ENCODE results near the gene VAT1L.
"Not testable (repeated sequence)": the region's sequence is repeated elsewhere in the genome, so short reads cannot be mapped to it uniquely, and the experiment has no call there.

Gene VAT1L

DNA sequence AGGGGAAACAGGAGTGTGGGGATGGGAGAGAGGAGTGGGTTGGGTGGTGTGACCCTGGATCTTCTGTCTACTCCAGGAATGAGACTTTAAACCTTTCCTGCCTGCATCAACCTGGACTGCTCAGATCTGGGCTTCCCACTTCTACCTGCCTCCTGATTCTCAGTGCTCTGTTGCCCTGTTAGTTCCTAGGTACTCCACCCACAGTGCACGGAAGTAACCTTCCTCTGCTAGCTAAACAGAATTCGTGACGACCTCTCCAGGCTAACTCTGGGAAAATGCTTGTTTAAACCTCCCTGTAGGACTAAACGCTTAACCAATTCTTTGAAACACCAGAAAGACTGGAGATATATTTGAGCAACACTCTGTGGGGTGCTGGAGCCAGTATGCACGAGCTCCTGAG, 150.5 kb downstream of the VAT1L start:
- Mint-ChIP-seq H3K36me3 (ENCODE audit: low read depth) (no peaks in the 10 kb centered on the region), H3K4me3 (no peak overlapping the region), H3K27me3 (ENCODE audit: low read depth) (peaks cover 4% of the 10 kb centered on the region), H3K9me3 (peaks cover 2% of the 10 kb centered on the region), H3K4me1 (no peaks in the 10 kb centered on the region), H3K27ac (no peak overlapping the region)
- TF ChIP-seq, protein P1, sequence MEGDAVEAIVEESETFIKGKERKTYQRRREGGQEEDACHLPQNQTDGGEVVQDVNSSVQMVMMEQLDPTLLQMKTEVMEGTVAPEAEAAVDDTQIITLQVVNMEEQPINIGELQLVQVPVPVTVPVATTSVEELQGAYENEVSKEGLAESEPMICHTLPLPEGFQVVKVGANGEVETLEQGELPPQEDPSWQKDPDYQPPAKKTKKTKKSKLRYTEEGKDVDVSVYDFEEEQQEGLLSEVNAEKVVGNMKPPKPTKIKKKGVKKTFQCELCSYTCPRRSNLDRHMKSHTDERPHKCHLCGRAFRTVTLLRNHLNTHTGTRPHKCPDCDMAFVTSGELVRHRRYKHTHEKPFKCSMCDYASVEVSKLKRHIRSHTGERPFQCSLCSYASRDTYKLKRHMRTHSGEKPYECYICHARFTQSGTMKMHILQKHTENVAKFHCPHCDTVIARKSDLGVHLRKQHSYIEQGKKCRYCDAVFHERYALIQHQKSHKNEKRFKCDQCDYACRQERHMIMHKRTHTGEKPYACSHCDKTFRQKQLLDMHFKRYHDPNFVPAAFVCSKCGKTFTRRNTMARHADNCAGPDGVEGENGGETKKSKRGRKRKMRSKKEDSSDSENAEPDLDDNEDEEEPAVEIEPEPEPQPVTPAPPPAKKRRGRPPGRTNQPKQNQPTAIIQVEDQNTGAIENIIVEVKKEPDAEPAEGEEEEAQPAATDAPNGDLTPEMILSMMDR (IDR thresholded peaks at IDR 0.05; ENCODE audit: unreplicated experiment in 3 of 3) = no peak

DNA sequence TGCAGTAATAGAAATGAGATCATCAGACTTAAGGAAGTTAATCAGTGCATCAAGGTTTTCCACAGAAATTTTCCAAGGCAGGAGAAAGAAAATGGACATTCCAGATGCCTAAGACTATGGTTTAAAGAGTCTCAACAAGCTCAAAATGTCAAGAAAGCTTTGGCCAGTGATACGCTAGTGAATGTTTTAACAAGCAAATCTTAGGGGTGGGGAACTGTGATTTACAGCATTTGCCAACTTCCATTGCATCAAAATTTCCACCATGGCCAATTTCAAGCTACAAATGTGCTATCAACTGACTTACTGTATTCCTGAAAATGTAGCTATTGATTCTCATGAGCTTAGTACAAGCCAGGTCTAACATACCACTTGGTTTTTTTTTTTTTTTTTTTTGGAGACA, 151.6 kb downstream of the VAT1L start:
- TF ChIP-seq, protein P1 (IDR thresholded peaks at IDR 0.05; ENCODE audit: unreplicated experiment in 3 of 3) = no peak
- peaks cover 4% of the 10 kb centered on the region for H3K27me3 Mint-ChIP-seq (ENCODE audit: low read depth)
- H3K4me1 Mint-ChIP-seq = no peaks in the 10 kb centered on the region
- no peak overlapping the region for H3K27ac Mint-ChIP-seq
- H3K36me3 Mint-ChIP-seq (ENCODE audit: low read depth) = no peaks in the 10 kb centered on the region
- H3K4me3 Mint-ChIP-seq = no peak overlapping the region
- H3K9me3 Mint-ChIP-seq = peaks cover 2% of the 10 kb centered on the region

DNA sequence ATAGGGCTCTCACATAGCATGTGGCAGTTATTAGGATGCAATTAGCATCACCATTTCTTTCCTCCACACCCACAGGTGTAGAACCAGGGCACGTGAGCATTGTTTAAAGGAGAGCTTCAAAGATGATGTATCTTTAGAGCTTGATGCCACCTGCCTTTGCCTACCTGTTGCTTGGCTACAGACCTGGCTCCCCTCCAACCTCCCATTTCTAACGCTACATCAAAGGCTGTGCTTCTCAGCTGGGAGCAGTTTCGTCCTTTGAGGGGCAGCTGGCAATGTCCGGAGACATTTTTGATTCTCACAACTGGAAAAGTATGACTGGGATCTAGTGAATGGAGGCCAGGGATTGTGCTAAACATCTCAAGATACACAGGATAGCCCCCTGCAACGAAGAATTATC, 155.4 kb downstream of the VAT1L start:
- TF ChIP-seq, protein P1 (IDR thresholded peaks at IDR 0.05; ENCODE audit: unreplicated experiment in 3 of 3) = no peak
- Mint-ChIP-seq H3K9me3 (peaks cover 2% of the 10 kb centered on the region), H3K27me3 (ENCODE audit: low read depth) (no peaks in the 10 kb centered on the region), H3K4me3 (no peak overlapping the region), H3K4me1 (no peaks in the 10 kb centered on the region), H3K27ac (no peak overlapping the region), H3K36me3 (ENCODE audit: low read depth) (no peaks in the 10 kb centered on the region)

DNA sequence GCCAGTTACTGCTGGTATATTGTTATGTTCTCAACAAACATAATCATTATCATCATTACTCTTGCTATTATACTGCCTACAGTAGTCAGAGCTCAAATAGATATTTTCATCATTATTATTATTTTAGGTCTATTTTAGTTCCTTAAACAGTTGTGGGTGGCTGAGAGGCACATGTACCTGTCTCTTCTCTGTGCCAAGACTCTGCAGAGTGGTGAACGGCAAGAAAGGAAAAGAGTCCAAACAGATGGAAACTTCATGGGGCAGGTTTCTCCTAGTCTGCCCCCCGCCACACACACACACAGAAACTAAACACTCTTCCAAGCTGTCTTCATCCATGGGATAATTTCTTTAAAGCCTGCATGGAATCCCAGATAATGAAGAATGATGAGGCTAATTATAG, 156.3 kb downstream of the VAT1L start:
- no peaks in the 10 kb centered on the region for H3K4me1 Mint-ChIP-seq
- no peaks in the 10 kb centered on the region for H3K27me3 Mint-ChIP-seq (ENCODE audit: low read depth)
- H3K27ac Mint-ChIP-seq = no peak overlapping the region
- H3K9me3 Mint-ChIP-seq = peaks cover 2% of the 10 kb centered on the region
- H3K36me3 Mint-ChIP-seq (ENCODE audit: low read depth) = no peaks in the 10 kb centered on the region
- TF ChIP-seq, protein P1 (IDR thresholded peaks at IDR 0.05; ENCODE audit: unreplicated experiment in 3 of 3) = no peak
- no peak overlapping the region for H3K4me3 Mint-ChIP-seq

DNA sequence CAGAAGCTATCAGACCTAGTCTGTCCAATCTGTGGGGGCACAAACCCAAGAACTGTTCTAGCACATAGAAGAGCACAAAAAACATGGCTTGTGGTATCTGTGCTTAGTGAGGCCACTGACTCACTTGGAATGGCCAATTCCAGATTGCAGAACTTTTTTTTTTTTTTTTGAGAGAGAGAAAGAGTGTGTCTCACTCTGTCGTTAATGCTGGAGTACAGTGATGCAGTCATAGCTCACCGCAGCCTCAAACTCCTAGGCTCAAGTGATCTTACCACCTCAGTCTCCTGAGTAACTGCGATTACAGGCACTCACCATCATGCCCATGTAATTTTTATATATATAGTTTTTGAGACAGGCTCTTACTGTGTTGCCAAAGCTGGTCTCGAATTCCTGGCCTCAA, 156.8 kb downstream of the VAT1L start:
- H3K36me3 Mint-ChIP-seq (ENCODE audit: low read depth) = no peaks in the 10 kb centered on the region
- H3K27ac Mint-ChIP-seq = no peak overlapping the region
- no peak overlapping the region for H3K4me3 Mint-ChIP-seq
- H3K9me3 Mint-ChIP-seq = peaks cover 2% of the 10 kb centered on the region
- H3K27me3 Mint-ChIP-seq (ENCODE audit: low read depth) = peaks cover 4% of the 10 kb centered on the region
- TF ChIP-seq, protein P1 (IDR thresholded peaks at IDR 0.05; ENCODE audit: unreplicated experiment in 3 of 3) = no peak
- H3K4me1 Mint-ChIP-seq = no peaks in the 10 kb centered on the region

DNA sequence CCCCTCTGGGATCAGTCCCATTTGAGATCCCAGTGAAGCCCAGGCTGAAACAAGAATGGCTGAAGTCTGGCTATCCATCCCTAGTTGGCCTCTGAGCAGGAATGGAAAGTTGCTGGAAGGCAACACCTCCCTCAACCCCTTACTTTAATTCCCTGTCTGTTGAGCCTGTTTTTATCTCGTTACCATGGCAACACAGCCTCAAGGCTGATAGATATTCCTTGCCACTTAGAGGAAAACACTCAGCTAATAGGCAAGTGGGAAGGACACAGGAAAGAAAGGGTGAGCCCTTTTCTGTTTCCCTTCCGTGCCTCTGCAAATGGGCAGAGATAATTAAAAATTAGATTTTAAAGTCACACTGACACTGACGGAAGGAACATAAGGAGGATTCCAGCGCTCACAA, 158.5 kb downstream of the VAT1L start:
- H3K4me1 Mint-ChIP-seq = no peaks in the 10 kb centered on the region
- peaks cover 6% of the 10 kb centered on the region for H3K27me3 Mint-ChIP-seq (ENCODE audit: low read depth)
- no peak overlapping the region for H3K4me3 Mint-ChIP-seq
- TF ChIP-seq, protein P1 (IDR thresholded peaks at IDR 0.05; ENCODE audit: unreplicated experiment in 3 of 3) = no peak
- no peaks in the 10 kb centered on the region for H3K36me3 Mint-ChIP-seq (ENCODE audit: low read depth)
- H3K9me3 Mint-ChIP-seq = peaks cover 2% of the 10 kb centered on the region
- no peak overlapping the region for H3K27ac Mint-ChIP-seq

DNA sequence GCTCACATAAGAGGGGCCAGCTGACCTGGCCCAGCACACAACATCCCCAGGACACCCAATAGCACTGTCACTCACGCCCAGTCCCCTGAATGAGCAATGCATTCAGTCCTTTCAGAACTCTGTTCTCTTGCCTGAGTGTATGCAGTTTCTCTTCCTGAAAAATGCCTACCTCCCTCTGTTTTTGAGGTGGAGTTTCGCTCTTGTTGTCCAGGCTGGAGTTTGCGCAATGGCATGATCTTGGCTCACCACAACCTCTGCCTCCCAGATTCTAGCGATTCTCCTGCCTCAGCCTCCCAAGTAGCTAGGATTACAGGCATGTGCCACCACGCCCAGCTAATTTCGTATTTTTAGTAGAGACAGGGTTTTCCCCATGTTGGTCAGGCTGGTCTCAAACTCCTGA, 159.2 kb downstream of the VAT1L start:
- not testable (repeated sequence) for H3K36me3 Mint-ChIP-seq (ENCODE audit: low read depth); H3K9me3 Mint-ChIP-seq; H3K27ac Mint-ChIP-seq; H3K4me1 Mint-ChIP-seq; H3K27me3 Mint-ChIP-seq (ENCODE audit: low read depth); H3K4me3 Mint-ChIP-seq

All from nephron (organoid).